Spleen (tissue), 11 donors: ENCODE data around the gene KCNJ2. TPM values are rescaled to one million over a fixed set of nuclear protein-coding genes. Genes with fewer than 3 reads are reported as not detected.
A peak's percentile ranks its signal among the peaks of the same experiment; 100 is the strongest.

Source experiments
- DNase-seq: peaks from one replicate; pipeline ENCODE4 v3.0.0-alpha.2; 2020
- H3K27ac ChIP-seq, 8 donors: fragments of 200-600 bp; sonication (generic) in 7 of 8; 1 replicate in 4 of 8; 2 replicates in 4 of 8; pipeline versions ENCODE4 v1.5.0 to v1.8.0; 2016 to 2021; ENCODE audit warnings: inconsistent platforms in 4 of 8, mild to moderate bottlenecking in 4 of 8, moderate library complexity in 1 of 8
- H3K27me3 ChIP-seq, 7 donors: fragments of 200-600 bp; sonication (generic) in 6 of 7; replicated peaks in 1 of 7; 1 replicate in 4 of 7; 2 replicates in 3 of 7; pipeline versions ENCODE4 v1.5.0 to v1.8.0; 2016 to 2021; ENCODE audit warnings: inconsistent platforms in 3 of 7, mild to moderate bottlenecking in 1 of 7
- H3K36me3 ChIP-seq, 6 donors: fragments of 200-600 bp; sonication (generic) in 5 of 6; 1 replicate in 4 of 6; 2 replicates in 2 of 6; pipeline versions ENCODE4 v1.5.0 to v1.8.0; 2016 to 2021; ENCODE audit warnings: inconsistent platforms in 2 of 6
- H3K4me1 ChIP-seq, 6 donors: fragments of 200-600 bp; sonication (generic) in 5 of 6; 1 replicate in 3 of 6; 2 replicates in 3 of 6; pipeline versions ENCODE4 v1.5.0 to v1.8.0; 2016 to 2021; ENCODE audit warnings: inconsistent platforms in 3 of 6
- H3K4me3 ChIP-seq, 8 donors: fragments of 200-600 bp; sonication (generic) in 7 of 8; 1 replicate in 4 of 8; 2 replicates in 4 of 8; pipeline versions ENCODE4 v1.5.0 to v1.8.0; 2016 to 2021; ENCODE audit warnings: inconsistent platforms in 4 of 8, mild to moderate bottlenecking in 4 of 8, moderate library complexity in 2 of 8
- H3K9me3 ChIP-seq, 8 donors: fragments of 200-600 bp; sonication (generic) in 7 of 8; 1 replicate in 4 of 8; 2 replicates in 4 of 8; pipeline versions ENCODE4 v1.5.0 to v1.8.0; 2016 to 2021; ENCODE audit warnings: inconsistent platforms in 4 of 8
- CTCF ChIP-seq, 11 experiments: fragments of 200-600 bp in 7 of 11; fragments of 450-650 bp in 4 of 11; sonication (generic) in 4 of 11; IDR thresholded peaks in 8 of 11; conservative IDR thresholded peaks in 3 of 11; 1 replicate in 7 of 11; 2 replicates in 4 of 11; pipeline versions ENCODE4 v1.4.0 to v1.8.0; 2016 to 2021; ENCODE audit warnings: antibody characterized with exemption in 11 of 11, inconsistent platforms in 4 of 11, mild to moderate bottlenecking in 1 of 11
- POLR2A ChIP-seq, 3 donors: fragments of 450-650 bp; IDR thresholded peaks; one replicate each; pipeline ENCODE4 v1.5.1; 2017; ENCODE audit warnings: antibody characterized with exemption in 3 of 3, mild to moderate bottlenecking in 1 of 3
- POLR2AphosphoS5 ChIP-seq, 3 donors: sonication (generic); formaldehyde crosslinking; IDR thresholded peaks; one replicate each; pipeline ENCODE4 v1.5.1; 2017; ENCODE audit warnings: antibody characterized with exemption in 3 of 3
- WGBS, 5 donors: extraction: QIAGEN DNeasy Blood & Tissue Kit in 3 of 5; methylation state at CpG; one replicate each; pipeline versions ENCODE4 v1.1.5 to v1.1.7; 2013 to 2018; 5-methylcytosine and 5-hydroxymethylcytosine counted together
- intact Hi-C: fragments of 100-400 bp; cut with DNase I; formaldehyde crosslinking; loops from one replicate; pipeline ENCODE4 v1.15.0; 2023; ENCODE audit warnings: low total_unique reads
- polyA plus RNA-seq, 3 donors: library from polyadenylated mRNA; stranded (reverse); fragments of 200-250 nt; gene quantifications; one replicate each; pipeline ENCODE4 v1.2.1, GENCODE V29; 2013
- total RNA-seq, 7 donors: library from RNA; depleted of rRNA in 3 of 7; stranded (reverse); fragments of >200 nt in 3 of 7; fragmentation: NEBNext Ultra II Directional in 4 of 7; extraction: Animal tissue kit (Norgen Biotek cat#: 25700) in 4 of 7; gene quantifications; one replicate each; pipeline versions ENCODE4 v1.1.0 to v1.2.1, GENCODE V29; 2016 to 2021
- donor health status: healthy with polysubstance abuse.
- donor health status: DM: no; HTN: no; CAD: no; lungs with moderate emphysema.
- donor health status: DM: no; HTN: no; CAD: no.
- donor health status: Bipolar disorder and iron deficiency.
- donor health status: healthy.
- donor health status: DM: no; HTN: no; CAD: no.
- donor health status: DM: yes; HTN: yes; CAD: no.

Gene KCNJ2
- total and polyA plus RNA-seq, 10 donors, result 0.91 to 34.1 (median 21.5) TPM

- no peak for DNase-seq
- Histone ChIP-seq H3K27ac (no peak overlapping the region), H3K4me3 (no peak overlapping the region), H3K4me1 (peaks cover 0 to 48% (median 23%) of the 10 kb centered on the region in 6 donors), H3K36me3 (no peaks in the 10 kb centered on the region), H3K27me3 (peaks cover 0 to 54% (median 5%) of the 10 kb centered on the region in 7 donors), H3K9me3 (no peaks in the 10 kb centered on the region)
- intact Hi-C loops, result no loop called here
- WGBS, 5 donors, result 82 to 91% (median 89%) methylated on average over 4 of the region's 4 CpGs
- TF ChIP-seq POLR2A (IDR thresholded peaks at IDR 0.05) (no peak), POLR2AphosphoS5 (IDR thresholded peaks at IDR 0.05) (no peak), CTCF (IDR thresholded peaks at IDR 0.05 in 8 of 11, conservative IDR thresholded peaks at IDR 0.05 in 3 of 11) (no peak)
These were observed 2.7 kb upstream of the KCNJ2 start for GRCh38 chr17:70166615-70167014.

GRCh38 chr17:70168044-70168976, 1.0 kb upstream of the KCNJ2 start:
- peaks cover 0 to 71% (median 5%) of the 10 kb centered on the region in 7 donors for H3K27me3 ChIP-seq
- intact Hi-C loops, result no loop called here
- H3K27ac ChIP-seq, result peak overlapping the region; percentile 31 to 97 (median 88)
- 2 to 5% (median 3%) methylated on average over 37 to 45 of the region's 45 CpGs for WGBS, 5 donors
- TF ChIP-seq CTCF (IDR thresholded peaks at IDR 0.05 in 8 of 11, conservative IDR thresholded peaks at IDR 0.05 in 3 of 11) (peak in 9 of 11 experiments; percentile 6 to 62 (median 50)), POLR2A (IDR thresholded peaks at IDR 0.05) (no peak), POLR2AphosphoS5 (IDR thresholded peaks at IDR 0.05) (peak in 1 of 3 donors; percentile 37)
- H3K36me3 ChIP-seq, result no peaks in the 10 kb centered on the region
- no peaks in the 10 kb centered on the region for H3K9me3 ChIP-seq
- peak overlapping the region; percentile 35 to 80 (median 56) for H3K4me3 ChIP-seq
- DNase-seq, result peak; percentile 88
- H3K4me1 ChIP-seq, result peaks cover 0 to 63% (median 23%) of the 10 kb centered on the region in 6 donors

GRCh38 chr17:70169709-70170597, 621 bp downstream of the KCNJ2 start:
- Histone ChIP-seq H3K36me3 (peaks cover 0 to 6% (median 0%) of the 10 kb centered on the region in 6 donors), H3K4me3 (peak overlapping the region; percentile 35 to 80 (median 56)), H3K27me3 (peaks cover 0 to 77% (median 5%) of the 10 kb centered on the region in 7 donors), H3K27ac (peak overlapping the region in 6 of 8 donors; percentile 83 to 97 (median 91)), H3K4me1 (peaks cover 0 to 68% (median 24%) of the 10 kb centered on the region in 6 donors), H3K9me3 (no peaks in the 10 kb centered on the region)
- DNase-seq, result no peak
- intact Hi-C loops, result no loop called here
- TF ChIP-seq POLR2A (IDR thresholded peaks at IDR 0.05) (no peak), POLR2AphosphoS5 (IDR thresholded peaks at IDR 0.05) (no peak), CTCF (IDR thresholded peaks at IDR 0.05 in 8 of 11, conservative IDR thresholded peaks at IDR 0.05 in 3 of 11) (no peak)
- WGBS, 5 donors, result 9 to 13% (median 11%) methylated on average over 23 to 24 of the region's 24 CpGs
